DMS79 treated with DMSO at 0.1 percent for 48 hours (cell line): Measurements from ENCODE around the gene AIP.
A peak's percentile ranks its signal among the peaks of the same experiment; 100 is the strongest.
"Not testable (repeated sequence)": the region's sequence is repeated elsewhere in the genome, so short reads cannot be mapped to it uniquely, and the experiment has no call there.

Experiments used
- DNase-seq: peaks from one replicate; lab custom pipeline; 2025; lab: John Stamatoyannopoulos, UW

Gene AIP

DNA sequence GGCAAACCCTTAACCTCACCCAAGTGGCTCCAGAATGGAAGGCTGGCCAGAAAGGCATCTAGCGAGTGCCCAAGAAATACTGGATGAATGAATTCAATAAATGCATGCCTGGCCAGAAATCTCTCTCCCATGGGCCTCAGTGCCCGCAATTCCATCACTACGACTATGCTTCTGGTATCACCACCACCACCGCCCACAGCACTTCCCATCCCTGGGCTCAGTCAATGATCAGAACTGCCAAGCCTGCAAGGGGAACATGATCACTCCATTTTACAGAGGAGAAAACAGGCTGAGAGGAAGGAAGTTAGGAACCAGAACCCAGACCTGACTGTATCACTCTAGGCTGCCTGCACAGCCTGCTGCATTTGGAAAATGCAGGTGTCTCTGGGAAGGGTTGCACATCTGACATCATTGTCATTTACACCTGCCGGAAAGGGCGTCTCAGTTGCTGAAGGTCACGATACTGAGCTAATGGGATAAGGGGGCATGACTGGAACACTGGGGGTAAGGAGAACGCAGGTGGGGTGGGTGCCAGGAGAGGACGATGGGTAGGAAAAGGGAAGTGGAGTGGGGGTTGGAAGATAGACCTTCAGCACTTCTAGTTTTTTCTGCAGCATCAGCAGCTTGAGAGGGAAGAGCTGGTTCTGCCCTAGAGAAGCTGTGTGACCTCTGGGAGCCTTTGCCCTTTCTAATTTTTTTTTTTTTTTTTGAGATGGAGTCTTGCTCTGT is 33.5 kb upstream of the AIP start:
- no peak for DNase-seq

DNA sequence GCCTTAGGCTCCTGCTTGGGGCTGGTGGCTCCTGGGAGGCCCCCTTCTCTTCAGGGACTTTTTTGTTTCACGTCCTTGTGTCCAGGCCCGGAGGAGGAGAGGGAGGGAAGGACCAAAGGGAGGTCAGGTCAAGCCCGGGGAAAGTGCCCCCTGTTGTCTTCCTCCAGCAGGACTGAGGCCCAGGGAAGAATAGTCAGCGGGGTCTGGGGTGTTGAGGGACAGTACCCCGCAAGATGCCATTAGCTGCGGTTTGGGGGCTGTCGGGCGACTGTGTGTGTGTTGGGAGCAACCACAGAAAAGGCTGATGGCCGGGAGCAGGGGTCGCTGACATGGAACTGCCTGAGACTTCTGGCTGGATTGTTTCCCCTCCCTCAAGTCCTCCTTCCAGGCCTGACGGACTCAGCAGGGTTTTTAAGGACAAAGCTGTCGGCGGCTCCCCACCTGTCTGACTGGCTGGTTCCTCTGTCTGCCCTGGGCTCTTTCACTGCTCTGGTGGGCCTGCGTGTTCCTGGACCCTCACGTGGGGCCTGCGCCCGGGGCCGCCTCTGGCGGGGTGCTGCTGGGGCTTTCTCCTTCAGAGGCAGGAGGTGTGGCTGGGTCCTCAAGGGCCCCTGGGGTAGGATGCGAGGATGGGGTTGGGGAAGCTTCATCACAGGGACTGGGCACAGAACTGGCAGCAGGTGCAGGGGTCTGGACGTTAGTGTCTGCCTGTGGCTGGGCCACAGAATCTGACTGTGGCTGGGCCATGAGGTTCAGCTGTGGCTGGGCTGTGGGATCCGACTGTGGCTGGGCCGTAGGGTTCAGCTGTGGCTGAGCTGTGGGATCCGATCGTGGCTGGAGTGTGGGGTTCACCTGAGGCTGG is 31.8 kb upstream of the AIP start:
- DNase-seq = no peak

DNA sequence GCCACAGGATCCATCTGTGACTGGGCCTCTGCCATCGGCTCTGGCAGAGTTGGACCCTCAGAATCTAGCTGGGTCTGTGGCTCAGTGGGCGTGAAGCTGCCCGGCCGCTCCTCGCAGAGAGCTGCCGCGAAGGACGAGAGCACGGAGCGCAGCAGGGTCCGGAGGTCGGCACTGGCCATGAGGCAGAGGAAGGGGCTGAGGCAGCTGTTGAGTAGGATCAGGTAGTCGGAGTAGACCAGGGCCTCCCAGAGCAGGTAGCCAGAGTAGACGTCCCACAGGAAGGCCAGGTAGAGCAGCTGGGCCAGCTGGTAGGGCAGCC is 31.2 kb upstream of the AIP start:
- DNase-seq = no peak

DNA sequence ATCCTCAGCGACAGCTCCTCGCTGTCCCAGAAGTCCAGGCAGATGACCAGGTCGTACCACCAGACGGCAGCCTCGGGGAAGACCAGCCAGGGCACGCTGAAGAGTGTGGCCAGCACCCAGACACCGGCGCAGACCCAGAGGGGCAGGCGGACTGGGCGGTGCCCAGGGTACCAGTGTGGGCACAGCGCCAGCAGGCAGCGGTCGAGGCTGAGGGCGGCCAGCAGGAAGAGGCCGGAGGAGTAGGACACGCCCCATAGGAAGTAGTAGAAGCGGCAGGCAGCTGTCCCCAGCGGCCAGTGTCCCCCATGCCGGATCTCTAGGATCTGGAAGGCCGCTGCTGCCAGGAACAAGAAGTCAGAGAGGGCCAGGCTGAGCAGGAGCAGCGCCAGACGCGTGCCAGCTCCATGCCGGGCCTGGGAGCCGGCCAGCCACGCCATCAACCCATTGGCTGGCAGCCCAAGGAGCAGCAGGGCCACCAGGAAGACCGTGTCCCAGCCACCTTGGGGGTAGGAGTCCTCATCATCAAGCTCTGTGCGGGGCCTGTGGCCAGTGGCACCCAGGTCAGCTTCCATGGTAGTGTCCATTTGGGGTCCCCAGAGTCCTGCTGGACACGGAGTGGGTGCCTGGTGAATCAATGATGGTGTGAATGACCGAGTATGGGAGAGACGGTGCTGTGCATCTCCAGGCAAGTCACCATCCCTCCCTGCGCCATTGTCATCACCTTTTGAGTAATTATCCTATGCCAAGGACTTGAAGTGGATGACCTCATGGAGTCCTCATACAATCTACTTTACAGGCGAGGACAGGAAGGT is 30.5 kb upstream of the AIP start, which contains the start of gene GPR152:
Gene GPR152 (minus strand): TSS at position 589 of the 812 bp plus-strand sequence. CDS start 5 bp downstream, at position 584.
- no peak for DNase-seq

DNA sequence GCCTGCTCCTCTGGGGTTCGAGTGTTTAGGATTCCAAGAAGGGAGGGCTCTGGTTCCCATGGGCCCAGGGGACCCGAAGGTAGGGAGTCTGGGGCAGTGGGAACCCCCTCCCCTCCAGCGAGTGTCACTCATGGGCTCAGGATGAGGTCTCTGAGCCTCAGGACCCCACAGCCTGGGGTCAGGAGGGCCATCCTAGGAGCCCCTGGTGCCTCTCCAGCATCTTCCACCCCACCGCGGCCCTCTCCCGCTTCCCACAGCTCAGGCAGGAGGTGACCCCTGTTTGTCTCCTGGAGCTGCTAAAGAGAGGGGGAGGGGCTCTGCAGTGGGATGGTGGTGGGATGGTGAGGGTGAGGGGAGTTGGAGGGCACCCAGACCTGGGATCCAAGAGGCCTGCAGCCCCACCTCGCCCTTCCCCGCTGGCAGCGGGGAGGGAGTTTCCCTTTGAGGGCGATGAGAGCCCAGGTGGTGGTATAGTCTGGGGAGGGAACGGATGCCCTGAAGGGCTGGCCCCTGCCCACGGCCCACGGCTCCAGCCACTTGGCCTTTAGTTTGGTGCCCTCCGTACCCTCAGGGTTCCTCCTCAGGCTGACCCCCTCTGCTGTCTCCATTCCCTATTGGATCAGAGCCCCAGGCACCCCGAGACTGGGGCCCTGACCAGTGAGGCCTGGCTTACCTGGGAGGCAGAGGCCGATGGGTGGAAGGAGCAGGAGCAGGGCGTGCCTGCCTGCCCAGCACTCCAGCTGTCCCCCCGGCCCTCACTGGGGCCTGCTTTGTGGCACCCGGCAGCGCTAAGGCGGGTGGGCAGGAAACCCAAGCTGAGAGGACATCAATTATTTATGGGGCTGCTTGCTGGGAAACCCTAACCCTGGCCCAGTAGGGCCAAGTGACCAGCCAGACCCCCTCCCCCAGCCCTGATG is 28.8 kb upstream of the AIP start:
- DNase-seq = no peak

DNA sequence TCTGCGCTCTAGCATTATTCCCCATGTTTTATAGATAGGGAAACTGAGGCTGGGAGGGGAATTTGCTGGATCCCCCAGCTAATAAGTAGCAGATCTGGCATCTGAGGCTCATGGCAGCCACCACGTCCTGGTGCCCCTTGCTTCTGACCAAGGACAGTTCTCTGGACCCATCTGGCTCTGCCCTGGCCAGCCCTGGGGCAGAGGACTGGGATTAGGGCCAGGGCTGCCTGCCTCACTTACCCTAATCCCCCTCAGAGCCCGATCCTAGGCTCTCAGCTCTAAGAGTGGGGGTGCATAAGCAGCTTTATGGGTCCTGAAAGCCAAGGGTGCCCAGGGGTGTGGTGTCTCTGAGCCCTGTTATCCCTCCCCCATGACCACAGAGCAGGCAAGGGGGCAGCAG is 27.8 kb upstream of the AIP start, which contains the start of gene CABP4:
Gene CABP4 (plus strand): TSS at position 301 of the 400 bp plus-strand sequence. CDS start 70 bp downstream, at position 371.
- no peak for DNase-seq

DNA sequence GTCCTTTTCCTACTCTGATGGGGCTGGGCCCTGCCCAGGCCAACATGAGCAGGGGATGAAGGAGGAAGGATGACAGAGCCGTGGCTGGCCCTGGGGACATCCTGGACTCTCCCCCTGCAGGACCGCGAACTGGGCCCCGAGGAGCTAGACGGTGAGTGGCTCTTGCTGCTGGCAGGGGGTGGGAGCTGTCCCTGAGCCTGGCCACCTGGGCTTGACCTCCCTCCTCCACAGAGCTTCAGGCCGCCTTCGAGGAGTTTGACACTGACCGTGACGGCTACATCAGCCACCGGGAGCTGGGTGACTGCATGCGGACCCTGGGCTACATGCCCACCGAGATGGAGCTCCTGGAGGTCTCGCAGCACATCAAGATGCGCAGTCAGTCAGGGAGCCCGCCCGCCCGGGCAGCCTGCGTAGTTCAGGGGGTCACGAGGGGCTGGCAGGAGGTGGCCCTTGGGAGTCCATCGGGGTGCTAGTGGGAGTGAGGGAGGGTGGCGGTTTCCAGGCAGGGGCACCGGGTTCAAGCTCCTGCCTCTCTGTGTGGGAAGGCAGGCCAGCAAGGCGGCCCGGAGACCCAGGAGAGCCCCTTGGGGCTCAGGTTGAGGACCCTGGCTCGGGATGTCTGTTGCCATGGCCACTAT is 26.6 kb upstream of the AIP start:
- DNase-seq = no peak

DNA sequence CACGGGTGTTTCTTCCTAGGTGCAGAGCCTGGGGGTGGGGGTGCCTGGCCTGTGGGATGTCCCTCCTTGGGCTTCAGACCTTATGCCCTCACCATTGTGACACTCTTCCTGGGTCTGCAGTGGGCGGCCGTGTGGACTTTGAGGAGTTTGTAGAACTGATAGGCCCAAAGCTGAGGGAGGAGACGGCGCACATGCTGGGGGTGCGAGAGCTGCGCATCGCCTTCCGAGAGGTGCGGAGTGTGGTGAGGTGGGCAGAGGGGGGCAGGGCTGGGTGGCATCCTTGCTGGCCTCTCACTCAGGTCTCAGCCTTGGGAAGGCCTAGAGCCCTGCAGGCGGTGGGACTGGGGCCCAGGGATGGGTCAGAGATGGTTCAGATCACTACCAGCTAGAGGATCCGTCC is 25.4 kb upstream of the AIP start:
- no peak for DNase-seq

DNA sequence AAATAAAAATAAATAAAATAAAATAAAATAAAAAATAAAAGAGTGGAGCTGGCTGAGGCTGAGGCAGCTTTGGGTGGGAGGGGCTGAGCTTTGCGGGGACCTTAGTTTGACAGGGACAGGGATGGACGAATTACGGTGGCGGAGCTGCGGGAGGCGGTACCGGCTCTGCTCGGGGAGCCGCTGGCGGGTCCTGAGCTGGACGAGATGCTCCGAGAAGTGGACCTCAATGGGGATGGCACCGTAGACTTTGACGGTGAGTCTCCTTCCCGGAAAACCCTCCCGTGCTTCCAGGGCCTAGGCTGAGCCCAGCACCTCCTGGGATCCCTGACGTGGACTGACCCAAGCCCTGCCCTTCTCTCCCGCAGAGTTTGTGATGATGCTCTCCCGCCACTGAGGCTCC is 24.6 kb upstream of the AIP start:
- DNase-seq = no peak

DNA sequence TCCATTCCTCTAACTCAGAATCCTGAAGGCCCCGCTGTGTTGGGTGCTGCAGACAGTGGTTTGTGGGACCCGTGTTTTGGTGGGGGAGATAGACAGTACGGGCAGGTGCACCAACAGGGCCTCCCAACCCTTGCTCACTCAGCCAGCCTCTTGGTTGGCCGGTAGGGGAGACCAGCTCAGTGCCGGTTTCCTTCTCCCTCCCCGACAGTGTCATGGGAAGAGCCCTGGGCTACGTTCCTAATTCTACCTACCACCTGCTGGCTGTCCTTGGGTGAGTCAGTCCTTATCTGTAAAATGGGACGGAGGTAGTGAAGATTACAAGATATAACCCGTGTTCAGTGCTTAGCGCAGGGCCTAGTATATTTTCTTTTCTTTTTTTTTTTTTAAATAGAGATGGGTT is 19.6 kb upstream of the AIP start:
- DNase-seq = no peak

DNA sequence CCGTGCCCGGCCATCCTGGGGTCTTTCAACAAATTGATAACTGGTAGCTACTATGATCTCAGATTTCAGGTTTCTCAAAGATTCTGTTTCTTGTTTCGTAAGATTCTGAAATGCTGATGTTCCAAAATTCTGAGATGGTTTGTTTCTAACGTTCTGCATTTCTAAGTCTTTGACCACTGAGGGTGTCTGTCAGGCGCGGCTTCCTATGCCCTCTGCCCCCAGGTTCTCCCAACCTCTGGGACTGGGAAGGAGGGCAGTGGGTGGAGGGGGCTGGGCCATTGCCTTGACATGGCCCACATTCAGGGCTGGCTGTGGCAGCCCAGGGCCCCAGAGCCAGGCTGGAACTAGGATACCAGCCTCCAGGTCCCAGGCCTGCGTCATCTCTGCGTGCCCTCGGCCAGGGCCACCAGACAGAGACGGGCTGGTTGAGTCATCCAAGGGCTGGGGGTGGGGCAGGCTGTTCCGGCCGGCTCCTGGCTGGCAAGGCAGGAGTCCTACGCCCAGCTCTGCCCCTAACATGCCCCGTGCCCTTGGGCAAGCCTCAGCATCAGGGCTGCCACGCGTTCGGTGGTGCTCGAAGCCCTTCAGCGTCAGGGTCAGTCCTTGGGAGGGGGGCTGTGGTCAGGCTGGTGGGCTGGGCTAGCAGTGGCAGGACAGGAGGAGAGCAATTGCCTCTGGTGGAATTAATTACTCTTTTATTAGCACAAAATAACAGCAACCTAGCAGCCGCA is 19.0 kb upstream of the AIP start:
- DNase-seq = no peak

DNA sequence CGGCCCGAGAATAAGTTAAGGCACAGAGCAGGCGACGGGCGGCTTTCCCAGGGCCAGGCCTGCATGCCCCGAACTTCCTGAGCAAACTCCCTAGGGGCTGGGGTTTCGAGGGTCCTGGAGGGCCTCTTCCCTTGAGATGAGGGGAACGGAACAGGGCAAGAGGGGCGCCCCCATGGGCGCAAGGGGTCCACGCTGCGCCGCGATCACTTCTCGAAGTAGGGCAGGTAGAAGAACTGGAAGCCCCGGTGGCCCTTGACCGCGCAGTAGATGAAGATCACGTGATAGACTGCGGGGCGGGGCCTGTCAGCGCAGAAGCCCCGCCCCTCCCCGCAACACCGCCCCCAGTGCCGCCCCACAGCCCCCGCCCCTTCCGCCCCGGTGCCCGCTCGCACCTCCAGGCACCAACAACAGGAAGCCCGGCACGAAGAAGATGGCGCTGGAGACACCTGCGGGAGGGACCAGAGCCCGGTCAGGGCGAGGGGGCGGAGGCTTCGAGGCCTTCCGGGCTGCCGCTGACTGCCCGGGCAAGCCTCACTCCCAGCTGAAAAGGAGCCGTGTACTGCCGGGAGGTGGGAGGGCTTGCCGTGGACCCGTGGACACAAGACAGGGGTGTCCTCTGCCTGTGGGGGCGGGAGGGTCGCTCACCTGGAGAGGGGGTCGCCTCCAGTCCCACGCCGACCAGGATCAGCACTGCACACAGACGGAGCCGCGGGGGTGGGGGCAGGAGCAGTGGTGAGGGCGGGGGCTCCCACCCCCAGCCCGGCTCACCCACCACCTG is 18.2 kb upstream of the AIP start:
- peak; percentile 34 for DNase-seq

DNA sequence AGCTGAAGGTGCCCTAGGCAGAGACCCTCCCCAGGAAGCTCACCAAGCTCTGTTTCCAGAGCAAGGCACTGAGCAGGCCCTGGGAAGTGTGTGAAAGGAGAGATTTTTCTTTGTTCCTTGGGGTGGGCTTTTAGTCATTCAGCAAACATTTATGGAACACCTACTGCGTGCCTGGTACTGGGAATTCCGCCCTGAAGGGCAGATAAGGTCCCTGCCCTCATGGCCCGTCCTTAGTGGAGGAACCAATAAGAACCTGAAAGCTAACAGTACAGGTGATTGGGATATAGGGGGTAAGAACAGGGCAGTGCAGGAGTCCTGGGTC is 17.7 kb upstream of the AIP start:
- DNase-seq = no peak

DNA sequence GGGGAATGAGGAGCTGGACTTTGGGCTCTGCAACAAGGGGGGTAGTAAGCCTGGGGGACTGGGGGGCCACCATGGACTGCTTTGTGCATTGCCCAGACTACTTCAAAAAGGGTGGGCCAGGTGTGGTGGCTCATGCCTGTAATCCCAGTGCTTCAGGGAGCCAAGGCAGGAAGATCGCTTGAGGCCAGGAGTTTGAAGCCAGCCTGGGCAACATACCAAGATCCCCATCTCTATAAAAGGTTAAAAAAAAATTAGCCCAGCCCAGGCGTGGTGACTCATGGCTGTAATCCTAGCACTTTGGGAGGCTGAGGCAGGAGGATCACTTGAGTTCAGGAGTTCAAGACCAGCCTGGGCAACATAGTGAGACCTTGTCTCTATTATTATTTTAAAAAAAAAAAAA is 17.3 kb upstream of the AIP start:
- not testable (repeated sequence) for DNase-seq

DNA sequence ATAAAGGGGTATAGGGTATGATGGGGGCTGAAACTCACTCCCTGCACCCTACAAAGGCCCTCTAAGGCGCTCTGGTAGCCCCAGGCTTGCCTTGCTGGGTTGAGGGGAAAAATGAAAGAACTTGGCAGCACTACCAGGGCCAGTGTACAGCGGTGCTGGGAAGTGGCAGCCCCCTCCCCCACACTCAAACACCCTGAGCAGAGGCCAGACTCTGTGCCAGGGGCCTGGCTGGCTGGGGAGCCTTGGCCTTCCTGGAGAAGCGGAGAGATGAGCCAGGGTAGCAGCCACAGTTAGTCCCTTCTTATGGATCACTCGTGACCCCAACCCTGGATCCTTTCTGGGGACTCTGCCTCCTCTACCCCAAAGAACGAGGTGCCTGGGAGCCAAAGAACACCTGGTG is 16.5 kb upstream of the AIP start:
- no peak for DNase-seq

DNA sequence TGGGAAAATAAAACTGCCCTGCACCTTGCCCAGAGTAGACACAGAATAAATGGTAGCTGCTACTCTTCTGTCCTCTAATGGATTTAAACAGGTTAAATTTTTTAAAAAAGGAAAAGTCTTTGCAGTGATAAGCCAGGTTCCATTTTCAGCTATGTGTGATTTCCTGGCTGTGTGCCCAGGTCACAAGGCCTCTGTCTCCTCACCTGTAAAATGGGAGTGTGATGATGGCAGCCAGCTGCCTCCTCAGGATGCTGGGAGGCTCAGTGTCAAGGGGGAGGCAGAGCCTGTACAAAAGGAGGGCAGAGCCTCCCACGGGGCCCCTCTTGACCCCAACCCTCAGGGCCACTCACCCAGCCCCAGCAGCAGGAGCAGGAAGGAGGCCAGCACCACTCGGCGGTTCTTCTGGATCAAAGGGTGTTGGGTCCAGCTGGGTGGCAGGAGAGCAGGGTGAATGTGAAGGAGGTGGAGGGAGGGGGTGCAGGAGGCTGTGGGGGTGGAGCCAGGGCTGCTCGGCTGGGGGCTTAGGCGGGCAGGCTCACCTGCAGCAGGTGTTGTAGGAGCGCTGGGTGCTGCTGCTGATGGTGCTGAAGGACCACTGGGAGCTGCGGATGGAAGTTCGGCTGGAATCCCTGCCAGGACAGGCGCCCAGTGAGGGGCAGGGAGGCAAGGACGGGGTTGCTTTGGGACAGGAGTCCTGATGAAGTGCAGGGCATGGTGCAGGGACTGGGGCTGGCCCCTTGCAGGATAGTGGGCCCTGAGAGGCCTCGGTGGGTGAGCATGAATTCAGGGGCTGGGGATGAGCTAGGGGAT is 15.7 kb upstream of the AIP start:
- DNase-seq = no peak

DNA sequence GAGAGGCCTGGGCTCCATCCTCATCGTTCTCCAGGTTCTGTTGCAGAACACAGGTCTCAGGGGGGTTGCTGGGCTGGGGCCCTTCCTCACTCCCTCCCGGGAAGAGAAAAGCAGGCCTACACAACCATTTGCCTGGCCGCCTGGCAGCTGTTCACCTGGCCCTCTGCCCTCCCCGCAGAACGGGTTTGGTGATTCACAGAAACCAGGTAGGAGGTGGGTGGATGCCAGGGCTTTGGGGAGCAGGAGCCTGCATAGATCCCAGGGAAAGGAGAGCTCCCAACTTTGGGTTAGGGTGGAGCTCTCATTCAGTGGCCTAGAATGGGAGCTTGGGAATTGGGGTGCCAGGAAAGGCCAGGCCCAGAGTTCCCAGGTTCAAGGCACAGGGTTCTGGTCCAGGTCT is 14.8 kb upstream of the AIP start:
- DNase-seq = peak; percentile 37

DNA sequence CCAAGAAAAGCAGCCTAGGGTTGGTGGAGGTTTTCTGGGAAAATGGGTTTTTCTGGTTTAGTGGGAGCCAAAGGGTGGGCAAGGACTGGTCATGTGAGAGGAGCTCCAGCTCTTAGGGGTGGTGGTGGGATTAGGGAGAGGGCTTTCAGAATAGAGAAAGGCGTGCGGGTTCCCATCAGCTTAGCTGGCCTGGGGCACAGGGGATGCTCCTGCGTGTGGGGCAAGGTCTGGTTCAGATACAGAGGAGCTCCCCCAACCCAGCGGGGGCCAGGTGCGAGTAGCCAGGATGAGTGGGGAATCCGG is 14.4 kb upstream of the AIP start:
- DNase-seq = no peak
